C1 segment of cervical spinal cord (tissue), 14 donors: ENCODE measurements around the gene UTP4.

Source experiments
- DNase-seq, 14 donors: peaks; one replicate each; lab custom pipeline; 2025; lab: John Stamatoyannopoulos, UW

UTP4 gene

DNA sequence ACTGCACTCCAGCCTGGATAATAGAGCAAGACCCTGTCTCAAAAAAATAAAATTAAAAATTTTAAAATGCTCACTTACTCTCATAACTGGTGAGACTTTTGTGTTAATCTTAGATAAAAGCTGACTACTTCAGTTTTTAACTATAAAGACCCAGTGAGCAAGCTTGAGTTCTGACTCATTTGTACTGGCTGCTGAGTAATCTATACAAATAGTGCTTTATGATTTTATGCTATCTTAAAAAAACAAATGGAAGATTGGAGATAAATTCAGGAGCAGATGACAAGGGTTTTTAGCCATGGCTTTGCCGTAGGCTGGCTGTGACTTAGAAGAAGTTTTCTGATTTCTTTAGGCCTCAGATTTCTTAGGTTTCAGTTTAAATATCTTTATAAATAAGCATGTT is 85.0 kb downstream of the UTP4 start:
- DNase-seq, result no peak
